GM03348 (cell line): ENCODE data around the gene MSI1.
"Not testable (repeated sequence)": the region's sequence is repeated elsewhere in the genome, so short reads cannot be mapped to it uniquely, and the experiment has no call there.

Experiments used
- DNase-seq: peaks from one replicate; pipeline ENCODE4 v3.0.0; 2012; ENCODE audit warnings: low spot score

The MSI1 gene

GRCh38 chr12:120353556-120354317 is 15.2 kb downstream of the MSI1 start:
- DNase-seq, result no peak

- DNase-seq, result no peak
Observed at GRCh38 chr12:120353136-120353535, 15.8 kb downstream of the MSI1 start.

- DNase-seq, result no peak
Observed at GRCh38 chr12:120352117-120352516, 16.8 kb downstream of the MSI1 start.

GRCh38 chr12:120350576-120351350 is 18.2 kb downstream of the MSI1 start:
- no peak for DNase-seq

GRCh38 chr12:120347766-120348165 is 21.2 kb downstream of the MSI1 start:
- DNase-seq, result no peak

GRCh38 chr12:120346681-120347080 is 22.3 kb downstream of the MSI1 start:
- no peak for DNase-seq

- DNase-seq, result no peak
Observed at GRCh38 chr12:120346031-120346430, 22.9 kb downstream of the MSI1 start.

GRCh38 chr12:120343692-120344091 is 25.3 kb downstream of the MSI1 start:
- DNase-seq, result no peak

GRCh38 chr12:120343039-120343537 is 25.9 kb downstream of the MSI1 start:
- DNase-seq, result no peak

GRCh38 chr12:120342175-120343038 is 26.6 kb downstream of the MSI1 start:
- DNase-seq, result no peak

- no peak for DNase-seq
Observed at GRCh38 chr12:120339256-120339655, 29.7 kb downstream of the MSI1 start.

GRCh38 chr12:120337730-120338129 is 31.2 kb downstream of the MSI1 start:
- no peak for DNase-seq

GRCh38 chr12:120336392-120336791 is 32.6 kb downstream of the MSI1 start:
- DNase-seq, result not testable (repeated sequence)

GRCh38 chr12:120335447-120335846 is 33.5 kb downstream of the MSI1 start:
- not testable (repeated sequence) for DNase-seq

GRCh38 chr12:120332523-120332922 is 36.4 kb downstream of the MSI1 start:
- DNase-seq, result no peak

- no peak for DNase-seq
Observed at GRCh38 chr12:120332041-120332440, 36.9 kb downstream of the MSI1 start.

- no peak for DNase-seq
Observed at GRCh38 chr12:120331390-120331789, 37.6 kb downstream of the MSI1 start.

- DNase-seq, result no peak
Observed at GRCh38 chr12:120328228-120328627, 40.7 kb downstream of the MSI1 start.

GRCh38 chr12:120327593-120327992 is 41.4 kb downstream of the MSI1 start, which contains the start of gene PLA2G1B:
Gene PLA2G1B (minus strand): TSS chr12:120327779. CDS start chr12:120327753, 26 bp downstream.
- DNase-seq, result no peak

- DNase-seq, result no peak
Observed at GRCh38 chr12:120324841-120325417, 44.0 kb downstream of the MSI1 start.

- no peak for DNase-seq
Observed at GRCh38 chr12:120323772-120324171, 45.2 kb downstream of the MSI1 start.
